ENCODE data around the gene RTP3. TPM values are rescaled to one million over a fixed set of nuclear protein-coding genes. Genes with fewer than 3 reads are reported as not detected.

Gene RTP3
- total and polyA plus RNA-seq, 2 of the 4 experiments (the other 2 are of a cell fraction), result 0.18 to 0.26 TPM

DNA sequence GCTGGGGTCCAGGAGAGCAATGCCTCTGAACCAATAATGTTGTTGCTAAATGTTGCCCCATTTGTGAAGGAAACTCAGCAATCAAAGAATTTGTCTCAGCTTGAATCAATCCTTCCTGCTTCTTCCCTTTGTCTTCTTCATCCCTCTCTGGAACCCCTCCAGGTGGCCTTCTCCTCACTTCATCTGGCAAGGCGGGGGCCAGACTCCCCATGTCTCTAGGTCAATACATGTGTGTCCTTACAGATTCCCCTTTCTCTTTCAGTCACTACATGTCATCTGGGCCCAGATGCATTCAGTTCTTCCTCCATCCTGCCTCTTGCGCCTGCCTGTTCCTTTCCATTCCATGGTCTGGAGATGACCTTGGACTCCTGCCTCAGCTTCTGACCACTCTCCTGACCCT, 25.0 kb upstream of the RTP3 start:
- no peaks in the 10 kb centered on the region for H4K20me1 ChIP-seq (ENCODE audit: insufficient read depth, low read length)
- no peak overlapping the region for H2AK9ac ChIP-seq (replicated peaks; ENCODE audit: low read depth, low read length, poor library complexity)
- H3K56ac ChIP-seq (ENCODE audit: extremely low read depth, insufficient read depth, low read length), result no peak overlapping the region
- H3K4ac ChIP-seq (ENCODE audit: low read depth, low read length), result no peak overlapping the region
- H3K27ac ChIP-seq (ENCODE audit: insufficient read depth, low read length), result no peak overlapping the region
- no peak for TF ChIP-seq BHLHE40 (IDR thresholded peaks at IDR 0.05; ENCODE audit: low read depth, low read length)
- TF ChIP-seq SMC3 (IDR thresholded peaks at IDR 0.05; ENCODE audit: low read depth, low read length), result no peak
- TF ChIP-seq, protein P1, sequence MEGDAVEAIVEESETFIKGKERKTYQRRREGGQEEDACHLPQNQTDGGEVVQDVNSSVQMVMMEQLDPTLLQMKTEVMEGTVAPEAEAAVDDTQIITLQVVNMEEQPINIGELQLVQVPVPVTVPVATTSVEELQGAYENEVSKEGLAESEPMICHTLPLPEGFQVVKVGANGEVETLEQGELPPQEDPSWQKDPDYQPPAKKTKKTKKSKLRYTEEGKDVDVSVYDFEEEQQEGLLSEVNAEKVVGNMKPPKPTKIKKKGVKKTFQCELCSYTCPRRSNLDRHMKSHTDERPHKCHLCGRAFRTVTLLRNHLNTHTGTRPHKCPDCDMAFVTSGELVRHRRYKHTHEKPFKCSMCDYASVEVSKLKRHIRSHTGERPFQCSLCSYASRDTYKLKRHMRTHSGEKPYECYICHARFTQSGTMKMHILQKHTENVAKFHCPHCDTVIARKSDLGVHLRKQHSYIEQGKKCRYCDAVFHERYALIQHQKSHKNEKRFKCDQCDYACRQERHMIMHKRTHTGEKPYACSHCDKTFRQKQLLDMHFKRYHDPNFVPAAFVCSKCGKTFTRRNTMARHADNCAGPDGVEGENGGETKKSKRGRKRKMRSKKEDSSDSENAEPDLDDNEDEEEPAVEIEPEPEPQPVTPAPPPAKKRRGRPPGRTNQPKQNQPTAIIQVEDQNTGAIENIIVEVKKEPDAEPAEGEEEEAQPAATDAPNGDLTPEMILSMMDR (conservative IDR thresholded peaks at IDR 0.05; ENCODE audit: low read depth, low read length), result no peak
- no peak for TF ChIP-seq RAD21 (IDR thresholded peaks at IDR 0.05; ENCODE audit: low read length)
- no peak for TF ChIP-seq RFX5 (IDR thresholded peaks at IDR 0.05; ENCODE audit: low read depth, low read length)
- no peak for TF ChIP-seq ELK1 (IDR thresholded peaks at IDR 0.05; ENCODE audit: borderline replicate concordance, low read depth, low read length)
- TF ChIP-seq, protein P2, sequence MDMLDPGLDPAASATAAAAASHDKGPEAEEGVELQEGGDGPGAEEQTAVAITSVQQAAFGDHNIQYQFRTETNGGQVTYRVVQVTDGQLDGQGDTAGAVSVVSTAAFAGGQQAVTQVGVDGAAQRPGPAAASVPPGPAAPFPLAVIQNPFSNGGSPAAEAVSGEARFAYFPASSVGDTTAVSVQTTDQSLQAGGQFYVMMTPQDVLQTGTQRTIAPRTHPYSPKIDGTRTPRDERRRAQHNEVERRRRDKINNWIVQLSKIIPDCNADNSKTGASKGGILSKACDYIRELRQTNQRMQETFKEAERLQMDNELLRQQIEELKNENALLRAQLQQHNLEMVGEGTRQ (IDR thresholded peaks at IDR 0.05; ENCODE audit: low read depth, low read length), result no peak
- TF ChIP-seq NFE2L2 (IDR thresholded peaks at IDR 0.05; ENCODE audit: low read depth, low read length), result no peak
- TF ChIP-seq MXI1 (IDR thresholded peaks at IDR 0.05; ENCODE audit: borderline replicate concordance, low read depth, low read length), result no peak
- no peak for TF ChIP-seq CEBPB (IDR thresholded peaks at IDR 0.05; ENCODE audit: low read depth, low read length)
- TF ChIP-seq POLR2A (IDR thresholded peaks at IDR 0.05; ENCODE audit: low read depth, low read length), result no peak
- TF ChIP-seq CHD1 (IDR thresholded peaks at IDR 0.05; ENCODE audit: low read depth, low read length), result no peak
- TF ChIP-seq RCOR1 (IDR thresholded peaks at IDR 0.05; ENCODE audit: insufficient replicate concordance, low read length), result no peak
- H3K27me3 ChIP-seq (ENCODE audit: control insufficient read depth, insufficient read depth, low read length), result peaks cover 57% of the 10 kb centered on the region
- no TSS peak for BruUV-seq (replicated peaks)
- DNase-seq (no peak), ATAC-seq (ENCODE audit: low read depth) (no peak)
- WGBS, 2 experiments (ENCODE audit: extremely low coverage in 2 of 2, insufficient read length in 1 of 2), result 75% methylated on average over 1 of the region's 2 CpGs; no CpG with 5 or more reads in 1 of the 2 experiments
- ChIA-PET CTCF (interaction anchor here (1.0 kb wide), 1 partner anchor 22 kb away, joined by 5 read pairs; no protein-coding TSS in a partner anchor), POLR2A (ENCODE audit: unreplicated experiment) (no interaction called here)
- H3K79me1 ChIP-seq (ENCODE audit: low read depth in 1 of 2, low read length in 2 of 2), result no peaks in the 10 kb centered on the region
- H4K8ac ChIP-seq (ENCODE audit: low read depth in 2 of 2, low read length in 2 of 2), result no peak overlapping the region
- H2BK15ac ChIP-seq (ENCODE audit: low read depth, low read length), result no peak overlapping the region
- H2BK5ac ChIP-seq (ENCODE audit: low read depth, low read length, poor library complexity, severe bottlenecking), result no peak overlapping the region
- no peak overlapping the region for H3K4me3 ChIP-seq (ENCODE audit: insufficient read depth, low read depth, low read length)
- no peak overlapping the region for H2AK5ac ChIP-seq (ENCODE audit: low read depth, low read length)
- no peak overlapping the region for H2AFZ ChIP-seq (replicated peaks; ENCODE audit: low read length, poor library complexity)
- H3K4me2 ChIP-seq (ENCODE audit: low read depth, low read length), result no peak overlapping the region
- peaks cover 12% of the 10 kb centered on the region for H3K9me3 ChIP-seq (ENCODE audit: control insufficient read depth, insufficient read depth, low read length)
- H3K18ac ChIP-seq (ENCODE audit: low read depth, low read length), result no peak overlapping the region
- no peak overlapping the region for H2BK20ac ChIP-seq (ENCODE audit: low read depth, low read length)
- H3K36me3 ChIP-seq (ENCODE audit: control insufficient read depth, insufficient read depth, low read length), result no peaks in the 10 kb centered on the region
- no peak overlapping the region for H3K23ac ChIP-seq (ENCODE audit: low read depth, low read length)
- H3K9me1 ChIP-seq (ENCODE audit: insufficient read depth, low read length), result no peaks in the 10 kb centered on the region
- intact Hi-C loops (cut with micrococcal nuclease) (no loop called here), in situ Hi-C loops (cut with MboI; ENCODE audit: low sequenced_read_pairs) (no loop called here), dilution Hi-C loops (cut with HindIII; ENCODE audit: low sequenced_read_pairs, unreplicated experiment) (no loop called here)
- no peak overlapping the region for H3K9ac ChIP-seq (ENCODE audit: low read depth, low read length)
- no peak overlapping the region for H3K14ac ChIP-seq (replicated peaks; ENCODE audit: low read depth, low read length)
- H2BK120ac ChIP-seq (ENCODE audit: low read depth, low read length), result no peak overlapping the region
- no peak overlapping the region for H4K91ac ChIP-seq (ENCODE audit: insufficient read depth, low read depth, low read length)
- H4K5ac ChIP-seq (ENCODE audit: low read depth, low read length), result no peak overlapping the region
- H3K4me1 ChIP-seq (ENCODE audit: control insufficient read depth, insufficient read depth, low read length), result no peaks in the 10 kb centered on the region

All from IMR-90 (cell line).